ENCODE results near the gene PRDM1. TPM values are rescaled to one million over a fixed set of nuclear protein-coding genes. Genes with fewer than 3 reads are reported as not detected.

The PRDM1 gene
- total RNA-seq, 1 experiment from 2014 or later = 2.6 TPM

GRCh38 chr6:106115286-106115685 lies 29.1 kb downstream of the PRDM1 start:
- H3K79me2 ChIP-seq (ENCODE audit: low read depth) = no peaks in the 10 kb centered on the region
- no peaks in the 10 kb centered on the region for H4K20me1 ChIP-seq (ENCODE audit: insufficient read depth)
- H3K4me1 ChIP-seq (replicated peaks; ENCODE audit: insufficient read depth) = peaks cover 19% of the 10 kb centered on the region
- no peak for DNase-seq
- no peaks in the 10 kb centered on the region for H3K9me2 ChIP-seq (ENCODE audit: insufficient read depth)
- no peaks in the 10 kb centered on the region for H3K27me3 ChIP-seq (ENCODE audit: insufficient read depth, low read depth)
- no peaks in the 10 kb centered on the region for H3K36me3 ChIP-seq (ENCODE audit: low read depth)
- ChIA-PET CTCF (no interaction called here), POLR2A (ENCODE audit: unreplicated experiment) (no interaction called here)
- H2AFZ ChIP-seq = no peak overlapping the region
- H3K4me3 ChIP-seq = no peak overlapping the region
- no peak overlapping the region for H3K4me2 ChIP-seq
- H3F3A ChIP-seq (ENCODE audit: insufficient read depth, low read depth) = peaks cover 19% of the 10 kb centered on the region
- no TSS peak for BruUV-seq (replicated peaks)
- no peak overlapping the region for H3K27ac ChIP-seq
- no peaks in the 10 kb centered on the region for H3K9me3 ChIP-seq (ENCODE audit: insufficient read depth, low read depth)
- intact Hi-C loops (cut with micrococcal nuclease; ENCODE audit: unreplicated experiment) = loop anchor here (10.0 kb wide), 1 partner anchor 520 kb away; no protein-coding TSS in a partner anchor
- TF ChIP-seq CTCF (conservative IDR thresholded peaks at IDR 0.05) (no peak), EZH2 (IDR thresholded peaks at IDR 0.05; ENCODE audit: low read depth) (no peak)

GRCh38 chr6:106116125-106116832 lies 30.1 kb downstream of the PRDM1 start:
- H2AFZ ChIP-seq = no peak overlapping the region
- H3K27me3 ChIP-seq (ENCODE audit: insufficient read depth, low read depth) = no peaks in the 10 kb centered on the region
- peaks cover 23% of the 10 kb centered on the region for H3F3A ChIP-seq (ENCODE audit: insufficient read depth, low read depth)
- no peak overlapping the region for H3K4me3 ChIP-seq
- H3K4me1 ChIP-seq (replicated peaks; ENCODE audit: insufficient read depth) = peaks cover 28% of the 10 kb centered on the region
- H3K9me3 ChIP-seq (ENCODE audit: insufficient read depth, low read depth) = no peaks in the 10 kb centered on the region
- H3K79me2 ChIP-seq (ENCODE audit: low read depth) = no peaks in the 10 kb centered on the region
- no peaks in the 10 kb centered on the region for H3K9me2 ChIP-seq (ENCODE audit: insufficient read depth)
- TF ChIP-seq EZH2 (IDR thresholded peaks at IDR 0.05; ENCODE audit: low read depth) (no peak), CTCF (conservative IDR thresholded peaks at IDR 0.05) (no peak)
- BruUV-seq (replicated peaks) = TSS peak; percentile 34
- intact Hi-C loops (cut with micrococcal nuclease; ENCODE audit: unreplicated experiment) = loop anchor here (10.0 kb wide), 1 partner anchor 521 kb away; no protein-coding TSS in a partner anchor
- CTCF ChIA-PET = interaction anchor here (1.3 kb wide), 1 partner anchor 108 kb away, joined by 4 read pairs; no protein-coding TSS in a partner anchor
- POLR2A ChIA-PET (ENCODE audit: unreplicated experiment) = no interaction called here
- H3K4me2 ChIP-seq = no peak overlapping the region
- DNase-seq = peak in 1 of 2 experiments; percentile 67
- H3K27ac ChIP-seq = no peak overlapping the region
- H4K20me1 ChIP-seq (ENCODE audit: insufficient read depth) = no peaks in the 10 kb centered on the region
- H3K36me3 ChIP-seq (ENCODE audit: low read depth) = no peaks in the 10 kb centered on the region

GRCh38 chr6:106117579-106117978 lies 31.4 kb downstream of the PRDM1 start:
- ChIA-PET CTCF (no interaction called here), POLR2A (ENCODE audit: unreplicated experiment) (no interaction called here)

More at GRCh38 chr6:106117579-106117978, 31.4 kb downstream of the PRDM1 start:
- H3K4me1 ChIP-seq (replicated peaks; ENCODE audit: insufficient read depth) = peaks cover 28% of the 10 kb centered on the region
- H3K4me2 ChIP-seq = no peak overlapping the region
- TF ChIP-seq EZH2 (IDR thresholded peaks at IDR 0.05; ENCODE audit: low read depth) (no peak), CTCF (conservative IDR thresholded peaks at IDR 0.05) (no peak)
- no peaks in the 10 kb centered on the region for H3K36me3 ChIP-seq (ENCODE audit: low read depth)
- intact Hi-C loops (cut with micrococcal nuclease; ENCODE audit: unreplicated experiment) = loop anchor here (10.0 kb wide), 1 partner anchor 523 kb away; no protein-coding TSS in a partner anchor
- no peaks in the 10 kb centered on the region for H3K9me2 ChIP-seq (ENCODE audit: insufficient read depth)
- H3K27ac ChIP-seq = no peak overlapping the region
- no TSS peak for BruUV-seq (replicated peaks)
- H3K27me3 ChIP-seq (ENCODE audit: insufficient read depth, low read depth) = no peaks in the 10 kb centered on the region
- H4K20me1 ChIP-seq (ENCODE audit: insufficient read depth) = no peaks in the 10 kb centered on the region
- no peaks in the 10 kb centered on the region for H3K79me2 ChIP-seq (ENCODE audit: low read depth)
- no peak overlapping the region for H2AFZ ChIP-seq
- no peaks in the 10 kb centered on the region for H3K9me3 ChIP-seq (ENCODE audit: insufficient read depth, low read depth)
- no peak overlapping the region for H3K4me3 ChIP-seq
- peak in 1 of 2 experiments; percentile 21 for DNase-seq
- H3F3A ChIP-seq (ENCODE audit: insufficient read depth, low read depth) = peaks cover 23% of the 10 kb centered on the region
